GM06990 (cell line): ENCODE measurements around the gene SLC9A9.

Experiments used
- DNase-seq: peaks from one replicate; pipeline ENCODE4 v3.0.0-alpha.2; 2011; ENCODE audit not compliant: insufficient read length; ENCODE audit errors: extremely low read depth
- H3K27me3 ChIP-seq: replicated peaks from 2 replicates; pipeline ENCODE4 v1.6.0; 2011; ENCODE audit warnings: low read length; ENCODE audit not compliant: control insufficient read depth, insufficient read depth
- H3K36me3 ChIP-seq: 2 replicates; pipeline ENCODE4 v1.5.1; 2011; ENCODE audit warnings: low read length; ENCODE audit not compliant: control insufficient read depth, insufficient read depth
- H3K4me3 ChIP-seq: replicated peaks from 2 replicates; pipeline ENCODE4 v1.5.1; 2011; ENCODE audit warnings: low read depth, mild to moderate bottlenecking, control low read depth, low read length
- TF ChIP-seq, protein P1 (sequence below): IDR thresholded peaks from 2 replicates; pipeline ENCODE4 v1.5.1; 2011; ENCODE audit warnings: low read length, control low read depth, mild to moderate bottlenecking, inconsistent platforms; ENCODE audit not compliant: insufficient read depth, poor library complexity, severe bottlenecking

Gene SLC9A9

DNA sequence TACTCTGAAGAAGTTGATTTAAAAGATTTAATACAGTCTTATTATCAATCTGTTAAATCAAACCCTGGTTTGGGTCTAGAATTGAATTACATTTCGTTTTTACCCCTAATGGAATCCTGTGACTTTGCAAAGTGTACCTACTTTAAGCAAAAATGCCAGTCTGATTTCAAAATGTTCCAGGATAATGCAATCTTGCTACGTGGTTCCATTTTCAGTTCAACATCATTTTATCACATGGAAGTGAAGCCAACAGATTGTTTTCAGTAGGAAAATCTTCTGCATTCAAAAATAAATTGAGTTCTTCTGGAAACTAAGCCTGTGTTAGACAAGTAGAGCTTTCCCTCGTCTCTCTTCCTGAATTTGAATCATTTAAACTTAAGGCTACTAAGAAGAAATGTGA lies 372.3 kb downstream of the SLC9A9 start:
- H3K36me3 ChIP-seq: no peaks in the 10 kb centered on the region
- no peaks in the 10 kb centered on the region for H3K27me3 ChIP-seq
- H3K4me3 ChIP-seq: no peak overlapping the region
- TF ChIP-seq, protein P1, sequence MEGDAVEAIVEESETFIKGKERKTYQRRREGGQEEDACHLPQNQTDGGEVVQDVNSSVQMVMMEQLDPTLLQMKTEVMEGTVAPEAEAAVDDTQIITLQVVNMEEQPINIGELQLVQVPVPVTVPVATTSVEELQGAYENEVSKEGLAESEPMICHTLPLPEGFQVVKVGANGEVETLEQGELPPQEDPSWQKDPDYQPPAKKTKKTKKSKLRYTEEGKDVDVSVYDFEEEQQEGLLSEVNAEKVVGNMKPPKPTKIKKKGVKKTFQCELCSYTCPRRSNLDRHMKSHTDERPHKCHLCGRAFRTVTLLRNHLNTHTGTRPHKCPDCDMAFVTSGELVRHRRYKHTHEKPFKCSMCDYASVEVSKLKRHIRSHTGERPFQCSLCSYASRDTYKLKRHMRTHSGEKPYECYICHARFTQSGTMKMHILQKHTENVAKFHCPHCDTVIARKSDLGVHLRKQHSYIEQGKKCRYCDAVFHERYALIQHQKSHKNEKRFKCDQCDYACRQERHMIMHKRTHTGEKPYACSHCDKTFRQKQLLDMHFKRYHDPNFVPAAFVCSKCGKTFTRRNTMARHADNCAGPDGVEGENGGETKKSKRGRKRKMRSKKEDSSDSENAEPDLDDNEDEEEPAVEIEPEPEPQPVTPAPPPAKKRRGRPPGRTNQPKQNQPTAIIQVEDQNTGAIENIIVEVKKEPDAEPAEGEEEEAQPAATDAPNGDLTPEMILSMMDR: no peak
- no peak for DNase-seq

GRCh38 chr3:143472731-143473523 lies 375.3 kb downstream of the SLC9A9 start:
- TF ChIP-seq, protein P1: no peak

DNA sequence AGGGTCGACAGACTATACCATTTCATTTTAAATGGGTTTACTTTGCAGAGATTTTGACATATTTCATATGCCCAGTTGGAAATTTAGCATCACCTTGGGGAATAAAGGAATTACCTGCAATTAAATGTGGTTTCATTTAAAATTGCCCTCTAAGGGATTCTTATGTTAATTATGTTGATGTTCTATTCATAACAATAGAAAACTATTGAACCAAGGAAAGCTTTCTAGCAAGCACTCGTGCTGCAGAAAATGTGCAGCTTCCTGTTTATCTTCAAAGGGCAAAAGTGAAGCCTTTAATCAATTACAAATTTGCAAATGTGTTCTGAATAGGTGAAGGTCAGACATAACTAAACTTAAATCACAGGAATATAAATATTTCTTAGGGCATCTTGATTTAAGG lies 376.6 kb downstream of the SLC9A9 start:
- H3K27me3 ChIP-seq: no peaks in the 10 kb centered on the region
- H3K4me3 ChIP-seq: no peak overlapping the region
- DNase-seq: no peak
- TF ChIP-seq, protein P1: no peak
- H3K36me3 ChIP-seq: no peaks in the 10 kb centered on the region

More at GRCh38 chr3:143472731-143473523, 375.3 kb downstream of the SLC9A9 start:
- Histone ChIP-seq H3K27me3 (no peaks in the 10 kb centered on the region), H3K4me3 (no peak overlapping the region), H3K36me3 (no peaks in the 10 kb centered on the region)
- no peak for DNase-seq

- H3K36me3 ChIP-seq: no peaks in the 10 kb centered on the region
- H3K27me3 ChIP-seq: no peaks in the 10 kb centered on the region
- H3K4me3 ChIP-seq: no peak overlapping the region
- TF ChIP-seq, protein P1: no peak
- no peak for DNase-seq
These were observed 379.1 kb downstream of the SLC9A9 start for GRCh38 chr3:143469159-143469558.

- TF ChIP-seq, protein P1: no peak
- DNase-seq: no peak
- Histone ChIP-seq H3K36me3 (no peaks in the 10 kb centered on the region), H3K4me3 (no peak overlapping the region), H3K27me3 (no peaks in the 10 kb centered on the region)
These were observed 382.6 kb downstream of the SLC9A9 start for GRCh38 chr3:143465666-143466065.
